SH-SY5Y (cell line): ENCODE data around the gene RIT2.

Experiments
- GATA2 ChIP-seq: IDR thresholded peaks from 2 replicates; pipeline ENCODE4 v1.6.1; 2011; ENCODE audit warnings: mild to moderate bottlenecking, low read depth, low read length
- GATA3 ChIP-seq: IDR thresholded peaks from 2 replicates; pipeline ENCODE4 v1.6.1; 2011; ENCODE audit warnings: low read depth, mild to moderate bottlenecking, low read length, moderate library complexity

DNA sequence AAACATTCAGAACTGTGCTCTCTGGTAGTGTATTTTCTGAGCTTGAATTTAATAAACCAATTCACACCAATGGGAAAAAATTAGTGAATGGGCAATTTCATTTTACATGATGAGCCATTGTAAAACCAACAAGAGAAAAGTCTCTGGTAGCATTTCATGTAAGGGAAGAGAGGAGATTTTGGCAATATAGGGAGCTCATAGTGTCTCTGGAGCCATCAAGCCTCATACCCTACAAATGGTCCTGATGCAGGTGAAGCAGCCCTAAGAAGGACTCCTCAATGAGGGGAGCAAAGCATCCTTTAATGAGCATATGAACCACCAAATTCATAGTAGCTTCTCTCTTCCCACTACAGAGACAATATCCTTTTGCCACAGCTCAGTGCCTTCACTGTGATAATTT lies 373.0 kb downstream of the RIT2 start:
- no peak for TF ChIP-seq GATA3
- TF ChIP-seq GATA2 = no peak
